HG03135 (cell line): Measurements from ENCODE around the gene ABHD2.
"Not testable (repeated sequence)": the region's sequence is repeated elsewhere in the genome, so short reads cannot be mapped to it uniquely, and the experiment has no call there.

Source experiments
- ATAC-seq: cut with Tn5 transposase; IDR thresholded peaks from one replicate; pipeline ENCODE4 v1.9.1; 2021; ENCODE audit warnings: mild to moderate bottlenecking, moderate library complexity; ENCODE audit not compliant: unreplicated experiment

ABHD2 gene

DNA sequence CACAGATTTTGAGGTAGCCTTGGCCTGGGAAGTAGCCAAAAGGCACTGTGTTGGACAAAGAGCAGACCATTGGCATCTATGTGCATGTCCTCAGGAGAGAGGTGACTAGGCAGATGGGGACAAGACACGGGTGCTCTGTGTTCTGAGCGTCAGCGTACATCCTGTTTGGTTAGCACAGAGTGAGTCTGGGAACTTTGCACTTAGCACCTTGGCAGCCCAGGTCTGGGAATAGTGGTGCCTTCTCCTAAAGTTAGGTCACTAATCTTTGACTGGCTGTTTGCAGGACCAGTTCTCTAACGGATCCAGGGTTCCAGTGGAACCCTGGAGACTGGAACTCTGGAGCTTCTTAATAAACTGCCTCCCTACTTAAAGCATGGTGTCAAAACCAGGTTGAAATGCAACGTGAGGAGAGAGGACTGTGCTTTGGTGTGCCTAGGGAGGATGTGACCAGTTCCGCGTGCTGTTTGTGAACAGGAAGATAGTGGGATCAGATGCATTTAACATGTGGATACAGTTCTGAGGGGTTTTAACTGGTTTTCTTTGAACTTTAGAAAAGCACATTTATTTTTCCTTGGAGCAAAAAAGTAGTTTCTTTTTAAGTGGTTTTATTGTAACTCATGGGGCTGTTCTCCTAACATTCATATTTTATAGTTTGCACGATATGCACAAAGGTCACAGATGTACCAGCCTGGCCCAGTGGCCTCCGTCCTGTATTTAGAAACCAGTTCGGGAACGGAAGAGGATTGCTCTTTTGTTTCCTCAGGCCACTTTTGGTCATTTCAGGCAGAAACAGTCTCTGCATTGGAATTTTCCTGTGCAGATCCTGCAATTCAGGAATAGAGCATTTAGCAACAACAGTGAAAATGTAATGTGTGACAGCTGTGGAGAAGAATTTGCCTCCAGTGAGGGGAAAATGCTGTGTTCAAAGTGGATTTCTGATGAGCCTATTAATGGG is 48.8 kb downstream of the ABHD2 start:
- ATAC-seq, result no peak

DNA sequence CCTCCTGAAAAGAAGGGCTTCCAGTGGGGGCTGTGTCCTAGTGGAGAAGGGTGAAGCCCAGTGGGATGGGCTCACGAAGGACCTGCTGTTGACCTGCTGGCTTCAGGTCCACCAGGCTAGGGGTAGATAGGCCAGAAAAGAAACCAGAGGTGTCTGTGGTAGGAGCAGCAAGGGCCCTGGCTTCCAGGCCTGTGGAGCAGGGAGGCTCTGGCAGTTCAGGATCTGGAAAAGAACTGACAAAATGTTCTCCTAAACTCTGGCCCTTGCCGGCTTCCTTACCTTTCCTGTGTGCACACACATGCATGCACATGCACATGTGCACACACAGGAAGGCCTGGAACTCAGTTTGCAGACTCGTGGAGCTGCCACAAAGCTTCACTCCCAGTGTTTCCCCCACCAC is 49.7 kb downstream of the ABHD2 start:
- ATAC-seq, result no peak

DNA sequence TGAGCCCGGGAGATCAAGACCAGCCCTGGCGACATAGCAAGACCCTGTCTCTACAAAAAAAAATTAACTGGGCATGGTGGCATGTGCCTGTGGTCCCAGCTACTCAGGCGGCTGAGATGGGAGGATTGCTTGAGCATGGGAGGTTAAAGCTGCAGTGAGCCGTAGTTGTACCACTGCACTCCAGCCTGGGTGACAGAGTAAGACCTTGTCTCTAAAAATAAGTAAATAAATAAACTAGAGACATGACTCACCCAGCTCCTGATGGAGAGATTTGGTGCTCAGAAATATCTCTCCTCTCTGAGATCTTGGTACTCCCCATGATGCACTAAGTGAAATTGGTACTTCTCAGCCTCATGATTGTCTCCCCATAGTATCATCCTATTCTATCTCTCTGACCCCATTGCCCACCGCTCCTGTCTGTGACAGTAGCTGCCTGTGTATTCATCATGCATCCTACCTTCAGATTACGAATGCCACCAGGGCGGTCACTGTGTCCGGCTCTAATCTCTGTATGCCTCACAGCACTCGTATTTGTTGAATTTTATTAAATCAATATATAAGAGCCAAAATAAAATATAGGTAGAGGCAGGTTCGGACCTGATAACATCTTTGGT is 50.9 kb downstream of the ABHD2 start:
- no peak for ATAC-seq

DNA sequence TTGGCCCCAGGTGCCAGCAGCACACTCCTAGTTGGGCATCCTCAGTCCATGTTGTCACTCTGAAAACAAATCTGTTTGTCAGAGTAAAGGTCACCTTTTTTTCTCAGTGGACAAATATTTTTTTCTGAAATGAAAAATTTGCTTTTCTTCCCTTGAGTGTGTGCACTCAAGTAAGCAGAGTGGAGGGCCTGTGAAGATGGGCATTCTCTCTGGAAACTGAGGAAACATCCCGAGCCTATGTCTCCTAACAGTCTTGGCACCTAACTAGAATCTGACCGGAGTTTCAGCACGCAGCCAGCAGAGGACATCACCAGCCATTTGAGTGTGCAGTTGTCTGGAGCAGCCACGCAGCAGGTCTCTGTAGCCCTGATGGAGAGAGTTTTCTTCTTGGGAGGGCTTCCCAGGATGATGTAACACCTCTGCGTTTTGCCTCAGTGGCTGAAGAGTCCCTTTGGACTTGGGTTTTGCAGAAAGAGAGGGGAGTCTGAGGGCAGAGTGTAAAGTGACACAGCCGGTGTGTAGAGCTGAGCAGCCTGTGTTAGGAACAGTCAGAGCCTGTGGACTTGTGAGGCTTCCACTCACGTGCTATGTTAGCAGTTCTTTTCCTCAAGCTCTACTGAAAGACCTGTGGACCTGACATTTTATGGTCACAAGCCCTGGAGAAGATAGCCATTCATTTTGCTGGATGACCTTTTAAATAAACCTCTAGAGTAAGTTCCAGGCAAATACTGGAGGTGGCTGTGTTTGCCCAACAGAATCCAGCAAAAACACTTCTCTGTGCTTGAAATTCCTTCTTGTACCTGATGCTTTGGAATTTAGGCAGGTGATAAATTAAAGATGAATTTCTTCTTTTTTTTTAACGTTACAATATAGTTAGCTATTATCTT is 51.6 kb downstream of the ABHD2 start:
- no peak for ATAC-seq

- ATAC-seq, result no peak
Measured at GRCh38 chr15:89140595-89140994, 52.3 kb downstream of the ABHD2 start.

- not testable (repeated sequence) for ATAC-seq
Measured at GRCh38 chr15:89141159-89141558, 52.9 kb downstream of the ABHD2 start.

- ATAC-seq, result no peak
Measured at GRCh38 chr15:89141885-89142284, 53.6 kb downstream of the ABHD2 start.

- ATAC-seq, result no peak
Measured at GRCh38 chr15:89142423-89142822, 54.2 kb downstream of the ABHD2 start.

DNA sequence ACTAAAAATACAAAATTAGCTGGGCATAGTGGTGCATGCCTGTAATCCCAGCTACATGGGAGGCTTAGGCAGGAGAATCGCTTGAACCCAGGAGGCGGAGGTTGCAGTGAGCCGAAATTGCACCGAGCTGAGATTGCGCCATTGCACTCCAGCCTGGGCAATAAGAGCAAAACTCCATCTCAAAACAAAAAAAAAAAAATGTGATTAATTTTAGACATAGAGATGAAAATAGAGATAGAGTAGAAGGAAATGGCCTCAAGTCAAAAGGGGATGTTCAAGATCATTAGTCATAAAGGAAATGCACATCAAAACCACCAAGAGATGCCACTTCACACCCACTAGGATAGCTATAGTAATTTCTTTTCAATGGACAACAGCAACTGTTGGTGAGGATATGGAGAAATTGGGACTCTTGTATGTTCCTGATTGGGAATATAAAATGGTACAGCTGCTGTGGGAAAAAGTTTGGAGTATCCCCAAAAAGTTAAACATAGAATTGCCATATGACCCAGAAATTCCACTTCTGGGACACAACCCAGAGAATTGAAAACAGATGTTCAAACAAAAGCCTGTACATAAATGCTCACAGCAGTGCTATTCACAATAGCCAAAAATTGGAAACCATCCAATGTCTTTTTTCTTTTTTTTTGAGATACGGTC is 55.4 kb downstream of the ABHD2 start:
- no peak for ATAC-seq

GRCh38 chr15:89144491-89144890 is 56.2 kb downstream of the ABHD2 start:
- no peak for ATAC-seq

DNA sequence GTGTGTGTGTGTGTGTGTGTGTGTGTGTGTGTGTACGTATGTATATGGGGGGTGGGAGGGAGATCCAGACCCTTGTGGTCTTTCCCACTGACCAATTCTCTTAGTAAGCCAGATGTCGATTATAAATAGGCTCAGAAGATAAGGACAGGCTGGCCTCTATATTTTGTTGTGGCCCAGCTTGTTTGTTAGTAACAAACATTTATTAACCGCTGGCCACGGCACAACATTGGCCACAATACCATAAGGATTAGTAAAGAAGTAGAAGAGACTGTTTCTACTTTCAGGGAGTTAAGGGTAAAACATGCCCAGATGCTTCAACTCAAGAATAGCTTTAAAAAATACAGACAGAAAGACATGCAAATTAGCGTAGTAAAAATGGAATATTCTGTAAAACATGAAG is 58.1 kb downstream of the ABHD2 start:
- no peak for ATAC-seq

DNA sequence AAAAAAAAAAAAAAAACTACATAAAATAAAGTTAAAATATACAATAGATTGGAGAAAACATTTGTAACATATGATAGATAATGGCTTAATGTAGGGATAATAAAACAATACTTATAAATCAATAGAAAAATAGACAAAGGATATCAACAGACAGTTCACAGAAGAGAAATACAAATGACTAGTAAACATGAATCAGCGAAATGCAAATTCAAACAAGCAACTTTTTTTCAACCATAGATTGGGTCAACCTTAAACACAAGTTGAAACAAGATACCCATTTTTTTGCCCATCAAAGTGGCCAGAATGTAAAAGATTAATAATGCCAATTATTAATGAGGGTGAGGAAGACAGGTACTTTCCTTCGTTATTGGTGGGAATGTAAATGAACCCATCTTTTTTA is 59.9 kb downstream of the ABHD2 start:
- ATAC-seq, result no peak

DNA sequence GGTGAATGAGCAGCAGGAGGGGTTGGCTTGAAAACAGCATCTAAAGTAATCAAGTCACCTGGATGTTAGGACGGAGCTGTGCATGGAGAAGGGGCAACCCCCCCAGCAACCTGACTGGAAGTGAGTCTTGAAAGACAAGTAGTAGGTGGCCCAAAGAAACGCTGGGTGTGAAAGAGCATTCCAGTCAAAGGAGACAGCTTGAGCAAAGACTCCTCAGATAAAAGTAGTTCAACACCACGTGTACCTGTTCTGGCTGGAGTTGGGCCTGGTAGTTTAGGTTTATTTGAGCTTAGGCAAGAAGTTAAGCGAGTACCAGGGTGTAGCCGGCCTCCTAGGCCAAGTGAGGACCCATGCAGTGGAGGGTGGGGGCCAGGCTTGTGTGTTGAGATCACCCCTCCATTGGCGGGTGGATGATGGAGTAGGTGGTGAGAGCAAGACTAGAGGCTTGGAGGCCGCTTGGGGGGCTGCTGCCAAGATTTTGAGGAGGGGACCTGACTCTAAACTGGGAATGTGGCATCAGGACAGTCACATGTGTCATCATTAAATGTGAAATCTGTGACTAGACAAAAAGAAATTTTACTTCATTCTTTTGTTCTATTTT is 61.3 kb downstream of the ABHD2 start:
- no peak for ATAC-seq

- ATAC-seq, result no peak
Measured at GRCh38 chr15:89150287-89150686, 62.0 kb downstream of the ABHD2 start.

DNA sequence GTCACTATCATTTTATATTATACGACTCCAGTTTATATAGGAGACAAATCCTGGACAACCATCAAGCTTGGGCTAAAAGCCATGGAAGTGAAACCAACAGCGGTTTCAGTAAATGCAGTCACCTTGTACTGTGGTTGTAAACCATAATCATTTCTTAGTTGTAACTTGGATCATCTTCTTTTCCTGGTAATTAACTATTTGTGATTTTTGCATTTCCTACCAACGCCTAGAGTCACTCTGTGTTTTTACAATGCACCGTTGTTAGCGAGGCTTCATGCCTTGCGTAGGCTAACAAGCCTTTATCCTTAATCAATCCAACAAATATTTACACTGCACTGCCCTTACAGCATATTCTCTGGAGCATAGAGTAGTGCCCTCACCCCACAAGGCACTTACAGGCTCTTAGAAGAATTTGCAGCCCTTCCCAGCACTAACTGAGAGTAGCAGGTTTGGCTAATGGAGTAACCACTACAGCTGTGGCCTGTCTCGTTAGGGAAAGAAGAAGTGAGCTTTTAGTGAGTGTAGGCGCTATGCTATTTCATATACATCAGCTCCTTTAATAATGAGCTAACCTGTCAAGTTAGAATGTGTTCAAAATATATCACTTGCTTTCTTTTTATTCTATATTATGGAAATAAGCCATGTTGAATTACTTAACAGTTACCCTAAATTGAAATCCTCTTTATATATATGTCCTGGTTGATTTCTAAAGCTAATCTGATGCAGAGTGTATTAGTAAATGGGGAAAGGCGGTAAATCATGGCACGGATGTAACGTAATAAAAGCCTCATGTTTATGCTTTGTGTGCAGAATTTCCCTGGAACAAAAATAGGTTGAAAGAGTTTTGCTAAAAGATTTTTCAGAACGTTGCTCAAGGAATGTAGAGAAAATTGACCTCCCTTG is 62.8 kb downstream of the ABHD2 start:
- no peak for ATAC-seq

- no peak for ATAC-seq
Measured at GRCh38 chr15:89155122-89155521, 66.9 kb downstream of the ABHD2 start.

DNA sequence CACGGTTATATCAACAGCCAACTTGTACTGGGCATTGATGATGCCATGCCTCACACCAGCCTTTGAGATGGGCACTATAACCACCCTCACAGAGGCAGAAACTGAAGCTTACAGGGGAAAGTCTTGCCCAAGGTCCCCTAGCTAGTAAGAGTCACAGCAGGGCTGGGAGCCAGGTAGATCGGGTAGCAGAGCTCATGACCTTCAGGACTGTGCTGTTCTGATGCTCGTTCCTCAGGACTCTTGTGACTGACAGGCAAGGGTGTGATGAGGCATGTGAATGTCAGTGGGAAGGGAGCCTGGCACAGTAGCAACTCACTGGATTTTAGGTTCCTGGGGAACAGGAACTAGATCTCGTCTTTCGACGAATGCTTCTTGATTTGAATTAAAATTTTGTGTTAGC is 67.4 kb downstream of the ABHD2 start:
- ATAC-seq, result no peak

GRCh38 chr15:89157061-89157460 is 68.8 kb downstream of the ABHD2 start:
- no peak for ATAC-seq

- ATAC-seq, result no peak
Measured at GRCh38 chr15:89157918-89158564, 69.8 kb downstream of the ABHD2 start.
